Gastroesophageal sphincter (tissue), 3 donors: ENCODE data around the gene KLHL40.

Source experiments
- EP300 ChIP-seq: sonication (generic); formaldehyde crosslinking; IDR thresholded peaks from one replicate; pipeline ENCODE4 v1.6.1; 2017; ENCODE audit warnings: antibody characterized with exemption, mild to moderate bottlenecking
- TF ChIP-seq, protein P1 (sequence below), 4 experiments: fragments of 200-600 bp in 2 of 4; fragments of 450-650 bp in 2 of 4; sonication (generic) in 1 of 4; IDR thresholded peaks; one replicate each; pipeline ENCODE4 v1.5.1; 2017 to 2019; ENCODE audit warnings: antibody characterized with exemption in 4 of 4, mild to moderate bottlenecking in 2 of 4, moderate library complexity in 2 of 4

- TF ChIP-seq, protein P1, sequence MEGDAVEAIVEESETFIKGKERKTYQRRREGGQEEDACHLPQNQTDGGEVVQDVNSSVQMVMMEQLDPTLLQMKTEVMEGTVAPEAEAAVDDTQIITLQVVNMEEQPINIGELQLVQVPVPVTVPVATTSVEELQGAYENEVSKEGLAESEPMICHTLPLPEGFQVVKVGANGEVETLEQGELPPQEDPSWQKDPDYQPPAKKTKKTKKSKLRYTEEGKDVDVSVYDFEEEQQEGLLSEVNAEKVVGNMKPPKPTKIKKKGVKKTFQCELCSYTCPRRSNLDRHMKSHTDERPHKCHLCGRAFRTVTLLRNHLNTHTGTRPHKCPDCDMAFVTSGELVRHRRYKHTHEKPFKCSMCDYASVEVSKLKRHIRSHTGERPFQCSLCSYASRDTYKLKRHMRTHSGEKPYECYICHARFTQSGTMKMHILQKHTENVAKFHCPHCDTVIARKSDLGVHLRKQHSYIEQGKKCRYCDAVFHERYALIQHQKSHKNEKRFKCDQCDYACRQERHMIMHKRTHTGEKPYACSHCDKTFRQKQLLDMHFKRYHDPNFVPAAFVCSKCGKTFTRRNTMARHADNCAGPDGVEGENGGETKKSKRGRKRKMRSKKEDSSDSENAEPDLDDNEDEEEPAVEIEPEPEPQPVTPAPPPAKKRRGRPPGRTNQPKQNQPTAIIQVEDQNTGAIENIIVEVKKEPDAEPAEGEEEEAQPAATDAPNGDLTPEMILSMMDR (IDR thresholded peaks at IDR 0.05), result no peak
- no peak for TF ChIP-seq EP300
These were observed 18.7 kb upstream of the KLHL40 start for GRCh38 chr3:42666577-42666998.
